NCI-H69 (cell line): ENCODE measurements around the gene NOXO1.
"Not testable (repeated sequence)": the region's sequence is repeated elsewhere in the genome, so short reads cannot be mapped to it uniquely, and the experiment has no call there.

Experiments
- DNase-seq: peaks from one replicate; lab custom pipeline; 2025; lab: John Stamatoyannopoulos, UW

NOXO1 gene

DNA sequence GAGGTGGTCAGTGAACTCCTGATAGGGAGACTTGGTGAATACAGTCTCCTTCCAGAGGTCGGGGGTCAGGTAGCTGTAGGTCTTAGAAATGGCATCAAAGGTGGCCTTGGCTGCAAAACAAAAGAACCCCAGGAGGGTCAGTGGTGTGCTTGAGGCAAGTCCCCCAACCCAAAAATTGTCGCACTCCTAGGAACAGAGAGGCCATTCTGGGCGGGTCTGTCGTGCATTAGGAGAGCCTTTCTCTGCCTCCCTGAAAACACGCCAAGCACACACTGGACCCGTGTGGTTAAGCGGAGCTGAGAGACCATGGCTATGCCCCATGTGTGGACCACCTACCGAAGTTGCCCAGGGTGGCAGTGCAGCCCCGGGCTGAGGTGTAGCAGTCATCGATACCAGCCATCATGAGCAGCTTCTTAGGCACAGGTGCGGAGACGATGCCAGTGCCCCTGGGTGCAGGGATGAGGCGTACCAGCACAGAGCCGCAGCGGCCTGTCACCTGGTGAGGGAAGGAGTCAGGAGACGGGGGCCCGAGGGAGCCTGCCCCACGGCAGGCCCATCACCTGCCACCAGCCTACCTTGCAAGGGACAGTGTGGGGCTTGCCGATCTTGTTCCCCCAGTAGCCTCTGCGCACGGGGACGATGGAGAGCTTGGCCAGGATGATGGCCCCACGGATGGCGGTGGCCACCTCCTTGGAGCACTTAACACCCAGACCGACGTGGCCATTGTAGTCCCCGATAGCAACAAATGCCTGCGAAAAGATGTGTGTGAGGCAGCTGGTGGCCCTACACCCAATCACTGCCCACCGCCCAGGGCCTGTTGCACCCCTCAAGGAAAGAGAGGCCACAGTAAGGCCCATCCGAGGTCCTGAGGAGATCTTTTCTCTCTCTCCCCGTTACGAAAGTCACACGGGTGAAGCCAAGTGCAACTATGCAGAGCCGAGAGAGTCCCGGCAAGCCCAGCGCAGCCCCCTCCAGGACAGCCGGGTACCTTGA lies 18.8 kb downstream of the NOXO1 start:
- DNase-seq: not testable (repeated sequence)

GRCh38 chr16:1961651-1962067 lies 19.6 kb downstream of the NOXO1 start:
- DNase-seq: peak; percentile 55

- DNase-seq: peak; percentile 90
Measured at GRCh38 chr16:1960665-1961630, 20.3 kb downstream of the NOXO1 start.

DNA sequence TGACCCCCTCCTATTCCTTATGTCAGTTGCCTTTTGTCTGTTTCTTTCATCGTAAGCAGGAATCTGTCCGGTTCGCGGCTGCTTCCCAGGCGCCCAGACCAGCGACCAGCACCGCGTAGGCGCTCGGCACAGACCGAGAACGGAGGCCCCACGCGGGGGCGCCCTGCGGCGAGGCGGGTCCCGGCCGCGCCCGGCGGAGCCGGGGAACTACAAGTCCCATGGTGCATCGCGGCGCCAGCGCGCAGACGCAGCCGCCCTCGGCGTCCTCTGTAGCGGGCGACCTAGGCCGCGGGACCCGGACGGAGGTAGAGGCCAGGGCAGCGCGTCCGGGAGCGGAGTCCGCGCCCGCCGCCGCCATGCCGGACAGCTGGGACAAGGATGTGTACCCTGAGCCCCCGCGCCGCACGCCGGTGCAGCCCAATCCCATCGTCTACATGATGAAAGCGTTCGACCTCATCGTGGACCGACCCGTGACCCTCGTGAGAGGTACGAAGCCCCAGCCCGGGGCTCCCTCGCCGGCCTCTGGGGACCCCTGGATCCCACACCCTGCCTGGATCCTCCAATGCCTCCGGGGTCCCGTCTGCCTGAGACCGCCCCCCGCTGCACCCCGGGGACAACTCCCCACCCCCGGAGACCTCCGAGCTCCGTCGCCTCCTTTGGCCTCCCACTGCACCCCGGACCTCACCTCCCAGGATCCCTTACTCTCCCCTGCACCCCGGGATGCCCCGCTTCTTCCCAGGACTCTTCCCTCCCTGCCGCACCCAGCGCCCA lies 21.8 kb downstream of the NOXO1 start, which contains the start of gene NDUFB10:
NDUFB10 (plus strand) TSS at position 270 of the 771 bp plus-strand sequence; CDS start at position 357, 87 bp downstream.
- DNase-seq: peak; percentile 95

DNA sequence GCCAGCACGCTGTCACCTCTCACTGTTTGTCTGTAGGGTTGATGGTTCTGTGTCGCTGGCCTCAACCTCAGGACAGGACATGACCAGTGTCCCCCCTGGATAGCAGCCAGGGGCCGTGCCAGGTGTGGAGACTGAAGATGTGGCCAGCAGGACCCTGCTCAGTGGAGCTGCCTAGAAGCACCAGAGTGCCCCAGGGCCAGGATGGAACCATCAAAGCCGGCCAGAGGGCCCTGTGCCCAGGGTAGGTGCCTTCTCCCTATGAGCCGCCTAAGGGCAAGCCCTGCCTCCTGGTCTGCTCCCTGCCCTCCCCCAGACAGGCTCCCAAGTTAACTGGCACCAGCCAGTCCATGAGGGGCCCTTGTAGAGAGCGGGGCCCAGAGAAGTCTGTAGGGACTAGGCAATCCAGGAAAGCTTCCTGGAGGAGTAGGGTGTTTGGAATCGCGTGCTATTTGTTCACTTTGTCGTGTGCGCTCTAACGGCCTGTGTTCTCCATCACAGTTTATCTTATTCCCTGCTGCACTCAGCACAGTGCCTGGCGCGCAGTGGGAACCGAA lies 22.5 kb downstream of the NOXO1 start:
- DNase-seq: no peak

DNA sequence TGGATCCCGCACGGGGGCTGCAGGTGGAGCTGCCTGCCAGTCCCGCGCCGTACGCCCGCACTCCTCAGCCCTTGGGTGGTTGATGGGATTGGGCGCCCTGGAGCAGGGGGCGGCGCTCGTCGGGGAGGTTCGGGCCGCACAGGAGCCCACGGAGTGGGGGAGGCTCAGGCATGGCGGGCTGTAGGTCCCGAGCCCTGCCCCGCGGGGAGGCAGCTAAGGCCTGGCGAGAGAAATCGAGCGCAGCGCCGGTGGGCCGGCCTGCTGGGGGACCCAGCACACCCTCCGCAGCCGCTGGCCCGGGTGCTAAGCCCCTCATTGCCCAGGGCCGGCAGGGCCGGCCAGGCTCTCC lies 23.2 kb downstream of the NOXO1 start:
- DNase-seq: not testable (repeated sequence)

- not testable (repeated sequence) for DNase-seq
Measured at GRCh38 chr16:1957434-1958142, 23.7 kb downstream of the NOXO1 start.

DNA sequence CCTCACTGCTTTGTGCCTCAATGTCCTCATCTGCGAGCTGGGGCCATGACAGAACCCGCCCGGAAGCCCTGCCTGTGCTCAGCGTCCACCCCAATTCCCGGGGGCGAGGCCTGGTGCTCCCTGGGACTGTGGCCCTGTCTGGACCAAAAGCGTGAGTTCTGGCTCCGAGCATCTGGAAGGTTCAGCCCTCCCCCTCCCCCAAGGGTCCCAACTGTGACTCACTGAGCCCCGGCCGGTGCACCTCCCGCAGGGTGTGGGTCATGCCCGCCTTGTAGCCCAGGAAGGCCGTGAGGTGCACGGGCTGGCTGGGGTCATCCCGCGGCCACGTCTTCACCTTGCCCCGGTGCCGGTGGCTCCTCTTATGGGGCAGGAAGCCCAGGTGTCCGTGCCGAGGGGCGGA lies 27.5 kb downstream of the NOXO1 start:
- DNase-seq: no peak

GRCh38 chr16:1950559-1950958 lies 30.7 kb downstream of the NOXO1 start:
- no peak for DNase-seq

GRCh38 chr16:1950047-1950446 lies 31.2 kb downstream of the NOXO1 start:
- no peak for DNase-seq

GRCh38 chr16:1949507-1949906 lies 31.8 kb downstream of the NOXO1 start:
- no peak for DNase-seq

DNA sequence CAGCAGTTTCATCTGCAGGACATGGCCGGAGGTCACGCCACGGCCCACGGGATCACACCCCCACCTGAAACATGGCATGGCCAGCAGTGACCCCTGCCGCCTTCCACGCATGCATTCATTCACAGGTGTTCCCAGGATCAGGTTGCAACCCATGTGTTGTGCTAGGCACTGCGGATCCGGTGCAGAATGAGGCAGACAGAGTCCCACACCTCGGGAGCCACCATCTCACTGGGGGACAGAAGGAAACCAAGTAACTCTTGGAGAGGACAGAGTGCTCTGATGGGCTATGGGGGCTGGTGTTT lies 33.9 kb downstream of the NOXO1 start:
- no peak for DNase-seq

DNA sequence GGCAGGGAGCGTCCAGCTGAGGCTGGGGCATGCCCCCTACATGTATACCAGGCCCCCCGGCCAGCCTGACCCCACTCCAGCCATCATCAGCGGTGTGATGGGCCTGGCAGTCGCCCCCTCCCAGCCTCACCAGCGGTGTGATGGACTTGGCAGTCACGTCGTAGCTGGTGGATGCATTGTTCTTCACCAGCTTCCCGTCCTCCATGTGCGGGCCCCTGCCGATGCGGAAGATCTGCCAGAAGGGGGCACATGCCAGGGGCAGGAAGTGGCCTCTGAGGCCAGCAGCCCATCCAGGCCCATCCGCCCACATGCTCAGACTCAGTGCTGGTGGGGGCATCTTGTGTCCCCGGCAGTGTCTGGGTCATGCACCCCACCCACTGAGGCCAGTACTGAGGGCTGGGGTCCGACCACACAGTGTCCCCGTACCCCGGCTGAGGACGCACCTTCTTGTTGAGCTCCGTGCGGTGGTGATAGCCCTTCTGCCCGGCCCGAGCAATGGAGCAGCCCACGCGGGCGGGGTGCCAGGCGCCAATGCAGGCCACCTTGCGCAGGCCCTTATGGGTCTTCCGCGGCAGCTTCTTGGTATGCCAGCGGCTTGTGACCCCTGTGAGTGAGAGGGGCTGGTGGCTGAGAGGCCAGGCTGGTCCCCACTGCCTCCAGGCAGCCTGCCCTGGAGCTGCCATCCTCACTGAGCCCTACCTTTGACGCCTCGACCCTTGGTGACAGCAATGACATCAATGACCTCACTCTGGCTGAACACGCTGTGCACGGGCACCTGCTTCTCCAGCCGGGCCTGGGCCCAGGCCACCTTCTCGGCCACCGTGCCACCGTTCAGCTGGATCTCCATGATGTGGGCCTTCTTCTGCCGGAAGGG lies 34.5 kb downstream of the NOXO1 start:
- DNase-seq: no peak

GRCh38 chr16:1945559-1946391 lies 35.5 kb downstream of the NOXO1 start:
- no peak for DNase-seq

GRCh38 chr16:1944612-1945199 lies 36.6 kb downstream of the NOXO1 start:
- DNase-seq: no peak

DNA sequence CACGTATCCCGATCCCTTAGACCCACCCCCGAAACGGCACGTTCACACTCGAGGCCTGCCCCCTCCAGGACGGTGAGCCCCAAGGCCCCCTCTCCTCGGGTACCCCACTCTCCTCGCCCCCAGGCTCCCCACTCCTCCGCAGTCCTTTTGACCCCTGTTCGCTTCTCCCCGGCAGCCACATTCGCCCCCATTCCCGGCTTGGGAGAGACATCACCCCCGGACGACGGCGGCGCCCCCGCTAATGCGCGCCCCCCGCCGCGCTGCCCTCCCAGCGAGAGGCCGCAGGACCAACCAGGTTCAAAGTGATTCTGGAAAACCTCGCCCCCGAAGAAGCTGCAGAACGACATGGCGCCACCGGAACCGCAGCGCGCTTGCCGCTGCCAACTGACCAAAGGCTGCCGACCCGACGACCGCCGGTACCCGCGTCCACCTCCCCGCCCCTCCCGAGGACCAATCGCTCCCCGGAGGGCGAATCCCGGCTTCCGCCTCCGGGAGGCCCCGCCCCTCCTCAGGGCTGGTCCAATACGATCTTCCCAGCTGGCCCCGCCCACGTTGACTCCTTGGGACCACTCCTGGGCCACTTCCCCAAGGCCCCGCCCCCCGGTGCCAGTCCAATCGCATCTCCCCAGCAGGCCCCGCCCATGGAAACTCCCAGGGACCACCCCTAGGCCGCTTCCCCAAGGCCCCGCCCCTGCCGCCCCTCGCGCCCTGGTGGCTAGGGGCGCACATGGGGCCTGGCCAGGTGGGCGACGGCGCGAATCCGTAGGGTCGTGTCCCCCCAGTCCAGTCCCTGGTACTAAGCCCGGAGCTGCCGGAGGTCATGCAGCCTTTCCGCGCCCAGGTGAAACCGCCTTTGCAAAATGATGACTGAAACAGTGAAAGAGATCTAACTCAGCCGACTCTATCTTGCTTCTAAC lies 38.2 kb downstream of the NOXO1 start, which contains the start of gene MSRB1:
MSRB1 (minus strand) TSS at position 390 of the 917 bp plus-strand sequence; CDS start at position 347, 43 bp downstream.
- peak; percentile 100 for DNase-seq
